ENCODE results near the gene ZNF670.
"Not testable (repeated sequence)": the region's sequence is repeated elsewhere in the genome, so short reads cannot be mapped to it uniquely, and the experiment has no call there.

The ZNF670 gene

GRCh38 chr1:247037511-247038320, 40.9 kb downstream of the ZNF670 start:
- DNase-seq, result no peak

- DNase-seq, result not testable (repeated sequence)
Measured at GRCh38 chr1:247032306-247032705, 46.3 kb downstream of the ZNF670 start.

Data from fibroblast of upper back skin (primary cell).